Measurements from ENCODE around the gene RAD52.

DNA sequence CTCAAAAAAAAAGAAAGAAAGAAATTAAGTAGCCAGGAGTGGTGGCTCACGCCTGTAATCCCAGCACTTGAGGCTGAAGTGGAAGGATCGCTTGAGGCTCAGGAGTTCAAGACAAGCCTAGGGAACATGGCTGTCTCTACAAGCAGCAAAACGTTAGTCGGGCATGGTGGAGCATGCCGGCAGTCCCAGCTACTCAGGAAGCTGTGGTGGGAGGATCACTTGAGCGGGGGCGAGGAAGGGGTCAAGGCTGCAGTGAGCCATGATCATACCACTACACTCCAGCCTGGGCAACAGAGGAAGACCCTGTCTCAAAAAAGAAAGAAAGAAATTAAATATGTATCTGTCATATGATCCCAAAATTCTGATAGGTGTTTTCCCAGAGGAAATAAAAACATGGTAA is 5.3 kb downstream of the RAD52 start:
- TF ChIP-seq, protein P1, sequence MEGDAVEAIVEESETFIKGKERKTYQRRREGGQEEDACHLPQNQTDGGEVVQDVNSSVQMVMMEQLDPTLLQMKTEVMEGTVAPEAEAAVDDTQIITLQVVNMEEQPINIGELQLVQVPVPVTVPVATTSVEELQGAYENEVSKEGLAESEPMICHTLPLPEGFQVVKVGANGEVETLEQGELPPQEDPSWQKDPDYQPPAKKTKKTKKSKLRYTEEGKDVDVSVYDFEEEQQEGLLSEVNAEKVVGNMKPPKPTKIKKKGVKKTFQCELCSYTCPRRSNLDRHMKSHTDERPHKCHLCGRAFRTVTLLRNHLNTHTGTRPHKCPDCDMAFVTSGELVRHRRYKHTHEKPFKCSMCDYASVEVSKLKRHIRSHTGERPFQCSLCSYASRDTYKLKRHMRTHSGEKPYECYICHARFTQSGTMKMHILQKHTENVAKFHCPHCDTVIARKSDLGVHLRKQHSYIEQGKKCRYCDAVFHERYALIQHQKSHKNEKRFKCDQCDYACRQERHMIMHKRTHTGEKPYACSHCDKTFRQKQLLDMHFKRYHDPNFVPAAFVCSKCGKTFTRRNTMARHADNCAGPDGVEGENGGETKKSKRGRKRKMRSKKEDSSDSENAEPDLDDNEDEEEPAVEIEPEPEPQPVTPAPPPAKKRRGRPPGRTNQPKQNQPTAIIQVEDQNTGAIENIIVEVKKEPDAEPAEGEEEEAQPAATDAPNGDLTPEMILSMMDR (IDR thresholded peaks at IDR 0.05; ENCODE audit: insufficient read depth, low read length, poor library complexity, severe bottlenecking) = no peak
- TF ChIP-seq EZH2phosphoT487 (conservative IDR thresholded peaks at IDR 0.05; ENCODE audit: low read length) = no peak

Data from SU-DHL-6 (cell line).